DND-41 (cell line): ENCODE data around the gene AP1AR.

ENCODE experiments used
- ATAC-seq: fragments of 200-7000 bp; cut with Tn5 transposase; 3 replicates; pipeline ENCODE4 v1.9.1; 2021; ENCODE audit warnings: low read depth; ENCODE audit not compliant: insufficient read depth
- DNase-seq: peaks from one replicate; pipeline ENCODE4 v3.0.0-alpha.2; 2020
- H2AFZ ChIP-seq: 2 replicates; pipeline ENCODE4 v1.6.0; 2012; ENCODE audit warnings: low read depth, low read length
- H3K27ac ChIP-seq: 2 replicates; pipeline ENCODE4 v1.5.1; 2012; ENCODE audit warnings: low read length, inconsistent platforms
- H3K27me3 ChIP-seq: fragments of 200-600 bp; sonication (generic); 2 replicates; pipeline ENCODE4 v1.6.0; 2012; ENCODE audit warnings: low read length, mild to moderate bottlenecking, inconsistent platforms; ENCODE audit not compliant: insufficient read depth, poor library complexity
- H3K36me3 ChIP-seq: 2 replicates; pipeline ENCODE4 v1.5.1; 2012; ENCODE audit warnings: low read length, inconsistent platforms; ENCODE audit not compliant: insufficient read depth
- H3K4me1 ChIP-seq: 2 replicates; pipeline ENCODE4 v1.5.1; 2012; ENCODE audit warnings: mild to moderate bottlenecking, low read length; ENCODE audit not compliant: insufficient read depth
- H3K4me2 ChIP-seq: 2 replicates; pipeline ENCODE4 v1.6.0; 2012; ENCODE audit warnings: mild to moderate bottlenecking, moderate library complexity, low read length, inconsistent platforms; ENCODE audit not compliant: insufficient read depth
- H3K4me3 ChIP-seq, 2 experiments: fragments of 200-600 bp in 1 of 2; shearing (Covaris generic) in 1 of 2; 2 replicates each; pipeline ENCODE4 v1.5.1; 2012 to 2016; ENCODE audit warnings: inconsistent platforms in 2 of 2, low read length in 2 of 2, mild to moderate bottlenecking in 2 of 2, low read depth in 1 of 2, moderate library complexity in 1 of 2
- H3K79me2 ChIP-seq: 2 replicates; pipeline ENCODE4 v1.6.0; 2012; ENCODE audit warnings: low read length, inconsistent platforms; ENCODE audit not compliant: insufficient read depth
- H3K9ac ChIP-seq: 2 replicates; pipeline ENCODE4 v1.6.0; 2012; ENCODE audit warnings: low read depth, mild to moderate bottlenecking, inconsistent platforms, low read length, moderate library complexity
- H3K9me3 ChIP-seq: 2 replicates; pipeline ENCODE4 v1.5.1; 2012; ENCODE audit warnings: low read length, moderate library complexity, mild to moderate bottlenecking, inconsistent platforms; ENCODE audit not compliant: insufficient read depth, severe bottlenecking
- H4K20me1 ChIP-seq: 2 replicates; pipeline ENCODE4 v1.6.0; 2012; ENCODE audit warnings: low read length; ENCODE audit not compliant: insufficient read depth
- CTCF ChIP-seq: IDR thresholded peaks from 2 replicates; pipeline ENCODE4 v1.5.1; 2012; ENCODE audit warnings: borderline replicate concordance, low read length, moderate library complexity, mild to moderate bottlenecking; ENCODE audit not compliant: poor library complexity, severe bottlenecking; ENCODE audit errors: extremely low read depth
- EZH2 ChIP-seq: IDR thresholded peaks from 3 replicates; pipeline ENCODE4 v1.6.1; 2012; ENCODE audit warnings: borderline replicate concordance, low read depth, mild to moderate bottlenecking, moderate library complexity, low read length, inconsistent platforms; ENCODE audit not compliant: severe bottlenecking

AP1AR gene

GRCh38 chr4:112184438-112184837 is 47.1 kb upstream of the AP1AR start:
- H3K27ac ChIP-seq: no peak overlapping the region
- ATAC-seq (no peak), DNase-seq (no peak)

GRCh38 chr4:112185334-112185733 is 46.3 kb upstream of the AP1AR start:
- DNase-seq: no peak
- H3K36me3 ChIP-seq: no peaks in the 10 kb centered on the region
- H4K20me1 ChIP-seq: no peaks in the 10 kb centered on the region
- no peak for ATAC-seq
- H3K27ac ChIP-seq: no peak overlapping the region
- H3K27me3 ChIP-seq: no peaks in the 10 kb centered on the region
- no peaks in the 10 kb centered on the region for H3K9me3 ChIP-seq
- H3K4me2 ChIP-seq: no peak overlapping the region
- no peak overlapping the region for H3K4me3 ChIP-seq
- TF ChIP-seq EZH2 (no peak), CTCF (no peak)
- no peak overlapping the region for H2AFZ ChIP-seq
- H3K79me2 ChIP-seq: no peaks in the 10 kb centered on the region
- H3K4me1 ChIP-seq: peaks cover 15% of the 10 kb centered on the region; the same call in 1 of the 2 replicates
- H3K9ac ChIP-seq: no peak overlapping the region

More at GRCh38 chr4:112184438-112184837, 47.1 kb upstream of the AP1AR start:
- H3K9me3 ChIP-seq: no peaks in the 10 kb centered on the region
- TF ChIP-seq EZH2 (no peak), CTCF (no peak)
- H4K20me1 ChIP-seq: no peaks in the 10 kb centered on the region
- H3K9ac ChIP-seq: no peak overlapping the region
- peaks cover 15% of the 10 kb centered on the region; the same call in 1 of the 2 replicates for H3K4me1 ChIP-seq
- no peaks in the 10 kb centered on the region for H3K36me3 ChIP-seq
- H3K4me2 ChIP-seq: no peak overlapping the region
- H2AFZ ChIP-seq: no peak overlapping the region
- no peaks in the 10 kb centered on the region for H3K79me2 ChIP-seq
- H3K27me3 ChIP-seq: no peaks in the 10 kb centered on the region
- no peak overlapping the region for H3K4me3 ChIP-seq

- Histone ChIP-seq H3K36me3 (no peaks in the 10 kb centered on the region), H3K27ac (no peak overlapping the region), H4K20me1 (no peaks in the 10 kb centered on the region), H3K4me2 (no peak overlapping the region), H3K27me3 (no peaks in the 10 kb centered on the region), H3K4me3 (no peak overlapping the region), H3K9me3 (no peaks in the 10 kb centered on the region), H3K79me2 (no peaks in the 10 kb centered on the region), H2AFZ (no peak overlapping the region), H3K9ac (no peak overlapping the region), H3K4me1 (peaks cover 15% of the 10 kb centered on the region; the same call in 1 of the 2 replicates)
- no peak for TF ChIP-seq EZH2
- no peak for TF ChIP-seq CTCF
- DNase-seq: no peak
- no peak for ATAC-seq
These were observed 45.6 kb upstream of the AP1AR start for GRCh38 chr4:112185740-112186670.
